Liver (tissue), 3 donors: Measurements from ENCODE around the gene CLCF1.

Source experiments
- ATF3 ChIP-seq: IDR thresholded peaks from 2 replicates; pipeline ENCODE4 v1.6.1; 2016; ENCODE audit warnings: antibody characterized with exemption
- CTCF ChIP-seq: fragments of 150-350 bp; IDR thresholded peaks from 2 replicates; pipeline ENCODE4 v1.5.1; 2017; ENCODE audit warnings: improper control_type of control experiment, low read depth, low read length; ENCODE audit not compliant: missing input control
- FOXA1 ChIP-seq: IDR thresholded peaks from 2 replicates; pipeline ENCODE4 v1.6.1; 2016; ENCODE audit warnings: antibody characterized with exemption
- GABPA ChIP-seq, 2 donors: IDR thresholded peaks in 1 of 2; conservative IDR thresholded peaks in 1 of 2; 2 replicates each; pipeline ENCODE4 v1.6.1; 2016; ENCODE audit warnings: antibody characterized with exemption in 2 of 2, mild to moderate bottlenecking in 1 of 2, moderate library complexity in 1 of 2
- HNF4G ChIP-seq: IDR thresholded peaks from 2 replicates; pipeline ENCODE4 v1.6.1; 2016; ENCODE audit warnings: antibody characterized with exemption
- JUND ChIP-seq, 2 donors: IDR thresholded peaks; 2 replicates each; pipeline ENCODE4 v1.6.1; 2016; ENCODE audit warnings: antibody characterized with exemption in 2 of 2
- MAX ChIP-seq: IDR thresholded peaks from 2 replicates; pipeline ENCODE4 v1.6.1; 2016; ENCODE audit warnings: antibody characterized with exemption
- NR2F2 ChIP-seq: IDR thresholded peaks from 2 replicates; pipeline ENCODE4 v1.6.1; 2016; ENCODE audit warnings: antibody characterized with exemption
- RAD21 ChIP-seq, 2 donors: IDR thresholded peaks; 2 replicates each; pipeline ENCODE4 v1.6.1; 2016; ENCODE audit warnings: antibody characterized with exemption in 2 of 2, mild to moderate bottlenecking in 2 of 2
- REST ChIP-seq: IDR thresholded peaks from 2 replicates; pipeline ENCODE4 v1.6.1; 2016; ENCODE audit warnings: antibody characterized with exemption, mild to moderate bottlenecking
- SP1 ChIP-seq: IDR thresholded peaks from 2 replicates; pipeline ENCODE4 v1.6.1; 2018; ENCODE audit warnings: antibody characterized with exemption, mild to moderate bottlenecking
- TAF1 ChIP-seq: conservative IDR thresholded peaks from 2 replicates; pipeline ENCODE4 v1.6.1; 2016; ENCODE audit warnings: antibody characterized with exemption, mild to moderate bottlenecking
- YY1 ChIP-seq: IDR thresholded peaks from 2 replicates; pipeline ENCODE4 v1.6.1; 2016; ENCODE audit warnings: antibody characterized with exemption, mild to moderate bottlenecking
- donor health status: healthy.
- donor health status: healthy.

- TF ChIP-seq CTCF (no peak), ATF3 (no peak), MAX (no peak), REST (no peak), SP1 (no peak), RAD21 (IDR thresholded peaks at IDR 0.05) (no peak), TAF1 (no peak), FOXA1 (no peak), NR2F2 (no peak), YY1 (no peak), GABPA (IDR thresholded peaks at IDR 0.05 in 1 of 2, conservative IDR thresholded peaks at IDR 0.05 in 1 of 2) (no peak), HNF4G (no peak), JUND (IDR thresholded peaks at IDR 0.05) (no peak)
Measured at GRCh38 chr11:67364783-67365722, 8.3 kb downstream of the CLCF1 start.
